ENCODE results near the gene KDM6A. TPM values are rescaled to one million over a fixed set of nuclear protein-coding genes. Genes with fewer than 3 reads are reported as not detected.

The KDM6A gene
- total RNA-seq, 1 experiment from 2014 or later: 24.0 TPM

DNA sequence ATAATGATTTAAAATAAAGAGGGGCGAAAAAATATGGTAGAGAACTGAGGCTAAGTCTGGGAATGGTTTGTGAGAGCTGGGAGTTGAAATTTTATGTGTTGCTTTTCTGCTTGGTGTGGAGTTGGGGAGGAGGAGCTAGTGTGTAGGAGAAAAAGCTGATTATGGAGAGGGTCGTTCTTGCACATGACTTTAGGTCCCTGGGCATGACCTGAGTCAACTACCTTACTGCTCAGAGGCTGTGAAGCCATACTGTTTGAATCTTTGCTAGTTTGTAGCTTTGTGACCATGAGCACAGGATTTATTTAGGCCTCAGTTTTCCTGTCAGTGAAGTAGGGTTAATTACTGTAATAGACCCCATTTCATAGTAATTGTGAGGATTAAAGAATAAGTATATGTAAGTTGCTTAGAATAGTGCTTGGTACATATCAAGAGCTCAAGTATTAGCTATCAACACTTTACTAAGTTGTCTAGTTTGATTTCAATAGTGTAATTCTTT is 78.6 kb downstream of the KDM6A start:
- ChIA-PET POLR2A (no interaction called here), CTCF (interaction anchor here (0.6 kb wide), 1 partner anchor 79 kb away, joined by 8 read pairs; the partner anchor contains the start of gene KDM6A)
- Histone ChIP-seq H3K4me1 (ENCODE audit: control insufficient read depth, insufficient read depth, low read length) (peaks cover 9% of the 10 kb centered on the region), H3K9me3 (ENCODE audit: control insufficient read depth, insufficient read depth, low read depth, low read length) (no peaks in the 10 kb centered on the region), H3K27me3 (ENCODE audit: control insufficient read depth, insufficient read depth, low read length) (no peaks in the 10 kb centered on the region), H3K36me3 (ENCODE audit: control insufficient read depth, insufficient read depth, low read length) (no peaks in the 10 kb centered on the region; the same call in 1 of the 2 replicates), H3K4me3 (ENCODE audit: low read depth in 2 of 2, low read length in 2 of 2) (no peak overlapping the region), H3K27ac (ENCODE audit: low read length) (no peak overlapping the region)
- DNase-seq (ENCODE audit: low read depth, low spot score) (no peak), ATAC-seq (no peak)
- in situ Hi-C loops (cut with HindIII; ENCODE audit: low pct_unique_long_range_greater_than_20kb, low sequenced_read_pairs) (no loop called here), intact Hi-C loops (cut with micrococcal nuclease; ENCODE audit: unreplicated experiment) (no loop called here)
- TF ChIP-seq TCF7L2 (IDR thresholded peaks at IDR 0.05; ENCODE audit: low read depth, low read length) (no peak), SIN3A (IDR thresholded peaks at IDR 0.05; ENCODE audit: borderline replicate concordance, insufficient read depth, low read depth, low read length) (no peak), REST (IDR thresholded peaks at IDR 0.05; ENCODE audit: insufficient read depth in 1 of 2, low read depth in 2 of 2, low read length in 1 of 2) (no peak), POLR2AphosphoS5 (IDR thresholded peaks at IDR 0.05; ENCODE audit: low read depth, low read length) (no peak)
- TF ChIP-seq, protein P1, sequence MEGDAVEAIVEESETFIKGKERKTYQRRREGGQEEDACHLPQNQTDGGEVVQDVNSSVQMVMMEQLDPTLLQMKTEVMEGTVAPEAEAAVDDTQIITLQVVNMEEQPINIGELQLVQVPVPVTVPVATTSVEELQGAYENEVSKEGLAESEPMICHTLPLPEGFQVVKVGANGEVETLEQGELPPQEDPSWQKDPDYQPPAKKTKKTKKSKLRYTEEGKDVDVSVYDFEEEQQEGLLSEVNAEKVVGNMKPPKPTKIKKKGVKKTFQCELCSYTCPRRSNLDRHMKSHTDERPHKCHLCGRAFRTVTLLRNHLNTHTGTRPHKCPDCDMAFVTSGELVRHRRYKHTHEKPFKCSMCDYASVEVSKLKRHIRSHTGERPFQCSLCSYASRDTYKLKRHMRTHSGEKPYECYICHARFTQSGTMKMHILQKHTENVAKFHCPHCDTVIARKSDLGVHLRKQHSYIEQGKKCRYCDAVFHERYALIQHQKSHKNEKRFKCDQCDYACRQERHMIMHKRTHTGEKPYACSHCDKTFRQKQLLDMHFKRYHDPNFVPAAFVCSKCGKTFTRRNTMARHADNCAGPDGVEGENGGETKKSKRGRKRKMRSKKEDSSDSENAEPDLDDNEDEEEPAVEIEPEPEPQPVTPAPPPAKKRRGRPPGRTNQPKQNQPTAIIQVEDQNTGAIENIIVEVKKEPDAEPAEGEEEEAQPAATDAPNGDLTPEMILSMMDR (IDR thresholded peaks at IDR 0.05): no peak
- BruUV-seq (replicated peaks): no TSS peak

DNA sequence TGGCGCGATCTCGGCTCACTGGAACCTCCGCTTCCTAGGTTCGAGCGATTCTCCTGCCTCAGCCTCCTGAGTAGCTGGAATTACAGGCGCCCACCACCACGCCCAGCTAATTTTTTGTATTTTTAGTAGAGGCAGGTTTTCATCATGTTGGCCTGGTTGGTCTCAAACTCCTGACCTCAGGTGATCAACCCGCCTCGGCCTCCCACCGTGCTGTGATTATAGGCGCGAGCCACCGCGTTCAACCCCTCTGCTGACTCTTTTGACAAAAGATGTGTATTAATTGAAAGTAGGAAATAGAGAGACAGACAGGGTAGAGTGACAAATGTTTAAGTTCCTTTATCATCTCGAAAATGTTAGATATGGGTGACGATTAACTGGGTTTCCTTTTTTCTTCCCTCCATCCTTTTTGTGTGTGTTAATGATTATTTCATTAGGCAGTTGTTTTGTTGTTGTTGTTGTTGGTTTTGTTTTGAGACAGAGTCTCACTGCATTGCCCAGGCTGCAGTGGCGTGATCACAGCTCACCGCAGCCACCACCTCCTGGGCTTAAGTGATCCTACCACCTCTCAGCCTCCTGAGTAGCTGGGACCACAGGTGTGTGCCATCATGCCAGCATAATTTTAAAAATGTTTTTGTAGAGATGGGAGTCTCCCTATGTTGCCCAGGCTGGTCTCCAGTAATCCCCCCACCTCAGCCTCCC is 79.5 kb downstream of the KDM6A start:
- intact Hi-C loops (cut with micrococcal nuclease; ENCODE audit: unreplicated experiment): no loop called here
- no TSS peak for BruUV-seq (replicated peaks)
- no peak for TF ChIP-seq REST (IDR thresholded peaks at IDR 0.05; ENCODE audit: insufficient read depth in 1 of 2, low read depth in 2 of 2, low read length in 1 of 2)
- TF ChIP-seq, protein P1 (IDR thresholded peaks at IDR 0.05): no peak
- TF ChIP-seq SIN3A (IDR thresholded peaks at IDR 0.05; ENCODE audit: borderline replicate concordance, insufficient read depth, low read depth, low read length): no peak
- no peak for TF ChIP-seq POLR2AphosphoS5 (IDR thresholded peaks at IDR 0.05; ENCODE audit: low read depth, low read length)
- no peak for TF ChIP-seq TCF7L2 (IDR thresholded peaks at IDR 0.05; ENCODE audit: low read depth, low read length)
- no peak overlapping the region for H3K4me3 ChIP-seq (ENCODE audit: low read depth in 2 of 2, low read length in 2 of 2)
- POLR2A ChIA-PET: no interaction called here
- H3K36me3 ChIP-seq (ENCODE audit: control insufficient read depth, insufficient read depth, low read length): no peaks in the 10 kb centered on the region; the same call in 1 of the 2 replicates
- ATAC-seq (no peak), DNase-seq (ENCODE audit: low read depth, low spot score) (no peak)
- H3K9me3 ChIP-seq (ENCODE audit: control insufficient read depth, insufficient read depth, low read depth, low read length): no peaks in the 10 kb centered on the region
- CTCF ChIA-PET: no interaction called here
- no peaks in the 10 kb centered on the region for H3K27me3 ChIP-seq (ENCODE audit: control insufficient read depth, insufficient read depth, low read length)
- peaks cover 9% of the 10 kb centered on the region for H3K4me1 ChIP-seq (ENCODE audit: control insufficient read depth, insufficient read depth, low read length)
- H3K27ac ChIP-seq (ENCODE audit: low read length): no peak overlapping the region
- in situ Hi-C loops (cut with HindIII; ENCODE audit: low pct_unique_long_range_greater_than_20kb, low sequenced_read_pairs): no loop called here
